Endodermal cell (in vitro differentiated cells): Measurements from ENCODE around the gene FAM13C. TPM values are rescaled to one million over a fixed set of nuclear protein-coding genes. Genes with fewer than 3 reads are reported as not detected.

Experiments
- DNase-seq: peaks from one replicate; pipeline ENCODE4 v3.0.0-alpha.2; 2017
- H3K27ac ChIP-seq: 2 replicates; pipeline ENCODE4 v1.5.1; 2013; ENCODE audit warnings: mild to moderate bottlenecking, low read depth, low read length, moderate library complexity
- H3K27me3 ChIP-seq: 2 replicates; pipeline ENCODE4 v1.6.1; 2013; ENCODE audit warnings: mild to moderate bottlenecking, low read length, moderate library complexity; ENCODE audit not compliant: insufficient read depth, control insufficient read depth, poor library complexity, severe bottlenecking
- H3K36me3 ChIP-seq: 2 replicates; pipeline ENCODE4 v1.7.0; 2013; ENCODE audit warnings: mild to moderate bottlenecking, low read length, moderate library complexity; ENCODE audit not compliant: control insufficient read depth, insufficient read depth
- H3K4me1 ChIP-seq: one replicate; pipeline ENCODE4 v1.7.0; 2013; ENCODE audit warnings: low read length; ENCODE audit not compliant: control insufficient read depth, insufficient read depth
- H3K4me3 ChIP-seq: 2 replicates; pipeline ENCODE4 v1.5.1; 2013; ENCODE audit warnings: mild to moderate bottlenecking, low read length, moderate library complexity
- H3K9ac ChIP-seq: 2 replicates; pipeline ENCODE4 v1.6.1; 2013; ENCODE audit warnings: mild to moderate bottlenecking, low read length, moderate library complexity; ENCODE audit not compliant: poor library complexity, severe bottlenecking; ENCODE audit errors: extremely low read depth
- H3K9me3 ChIP-seq: 2 replicates; pipeline ENCODE4 v1.6.1; 2013; ENCODE audit warnings: mild to moderate bottlenecking, low read length, moderate library complexity; ENCODE audit not compliant: control insufficient read depth
- H3K27ac Mint-ChIP-seq: 2 replicates; pipeline ENCODE4 v1.8.0; 2020; ENCODE audit warnings: mixed read lengths
- H3K27me3 Mint-ChIP-seq: 2 replicates; pipeline ENCODE4 v1.8.0; 2021; ENCODE audit warnings: mild to moderate bottlenecking, mixed read lengths; ENCODE audit not compliant: insufficient read depth
- H3K36me3 Mint-ChIP-seq: 2 replicates; pipeline ENCODE4 v1.8.0; 2020; ENCODE audit warnings: low read depth, mixed read lengths
- H3K4me1 Mint-ChIP-seq: 2 replicates; pipeline ENCODE4 v1.8.0; 2020; ENCODE audit warnings: mixed read lengths
- H3K4me3 Mint-ChIP-seq: 2 replicates; pipeline ENCODE4 v1.8.0; 2020; ENCODE audit warnings: mild to moderate bottlenecking, moderate library complexity, mixed read lengths
- H3K9me3 Mint-ChIP-seq: 2 replicates; pipeline ENCODE4 v1.8.0; 2020; ENCODE audit warnings: mild to moderate bottlenecking, mixed read lengths
- CTCF ChIP-seq: fragments of 200-600 bp; sonication (generic); conservative IDR thresholded peaks from 2 replicates; pipeline ENCODE4 v1.5.0; 2021; ENCODE audit warnings: antibody characterized with exemption, mild to moderate bottlenecking
- WGBS, 2 experiments: methylation state at CpG; one replicate each; pipeline versions ENCODE4 v1.1.5 to v1.1.7; 2013; ENCODE audit warnings: missing lambda C conversion rate in 2 of 2, mixed read lengths in 1 of 2; ENCODE audit not compliant: insufficient coverage in 1 of 2, insufficient read length in 1 of 2; 5-methylcytosine and 5-hydroxymethylcytosine counted together
- total RNA-seq, 2 donors: library from RNA; stranded (reverse); fragmentation: NEBNext Ultra II Directional in 1 of 2; extraction: Animal tissue kit (Norgen Biotek cat#: 25700) in 1 of 2; gene quantifications; 2 replicates in 1 of 2; 3 replicates in 1 of 2; pipeline ENCODE4 v1.2.1, GENCODE V29; 2021

The FAM13C gene
- total RNA-seq, 2 donors from 2014 or later: 2.5 to 3.7 TPM

DNA sequence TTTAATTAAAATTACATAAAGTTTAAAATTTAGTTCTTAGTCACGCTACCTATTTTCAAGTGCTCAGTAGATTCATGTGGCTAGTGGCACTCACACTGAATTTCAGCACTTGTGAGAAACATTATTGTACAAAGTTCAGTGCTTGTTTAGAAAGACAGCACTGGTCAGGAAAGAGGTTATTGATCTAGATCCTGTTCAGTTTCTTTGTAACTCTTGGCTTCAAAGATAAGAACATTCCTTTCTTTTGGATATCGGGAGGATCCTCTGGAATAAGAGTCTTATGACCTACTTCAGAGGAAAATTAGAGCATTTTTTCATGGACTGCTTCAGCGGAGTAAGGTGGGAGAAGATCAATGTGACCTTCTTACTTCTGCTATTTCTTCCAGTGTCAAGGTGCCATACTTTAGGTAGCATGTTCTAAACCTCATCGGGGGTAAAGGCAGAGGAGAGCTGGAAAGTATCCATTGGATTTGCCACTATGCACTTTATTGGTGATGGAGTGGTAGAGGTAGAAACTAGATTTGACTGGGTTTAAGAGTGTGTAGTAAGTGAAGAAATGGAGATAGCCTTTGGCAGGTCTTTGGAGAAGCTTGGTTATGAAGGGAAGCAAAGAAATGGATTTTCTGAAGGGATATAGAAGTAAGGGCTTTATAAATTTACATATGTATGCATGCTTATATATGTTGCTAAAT is 146.0 kb downstream of the FAM13C start:
- TF ChIP-seq CTCF: no peak
- H3K4me1 Mint-ChIP-seq: peaks cover under 1% of the 10 kb centered on the region
- Histone ChIP-seq H3K27me3 (no peaks in the 10 kb centered on the region), H3K4me3 (no peak overlapping the region), H3K9ac (no peak overlapping the region), H3K9me3 (no peaks in the 10 kb centered on the region), H3K4me1 (no peaks in the 10 kb centered on the region), H3K36me3 (no peaks in the 10 kb centered on the region), H3K27ac (no peak overlapping the region)
- no peaks in the 10 kb centered on the region for H3K27me3 Mint-ChIP-seq
- H3K36me3 Mint-ChIP-seq: no peaks in the 10 kb centered on the region
- 96% methylated on average over 3 of the region's 4 CpGs for WGBS, 2 experiments
- H3K4me3 Mint-ChIP-seq: no peak overlapping the region
- H3K9me3 Mint-ChIP-seq: no peaks in the 10 kb centered on the region
- DNase-seq: no peak
- H3K27ac Mint-ChIP-seq: no peak overlapping the region

GRCh38 chr10:59214160-59214559 is 148.2 kb downstream of the FAM13C start:
- DNase-seq: no peak
- no peaks in the 10 kb centered on the region for H3K4me1 ChIP-seq
- H3K27me3 ChIP-seq: no peaks in the 10 kb centered on the region
- Mint-ChIP-seq H3K27ac (no peak overlapping the region), H3K9me3 (peaks cover 8% of the 10 kb centered on the region), H3K4me3 (no peak overlapping the region), H3K27me3 (no peaks in the 10 kb centered on the region), H3K4me1 (no peaks in the 10 kb centered on the region), H3K36me3 (no peaks in the 10 kb centered on the region)
- no peak overlapping the region for H3K27ac ChIP-seq
- no peak overlapping the region for H3K4me3 ChIP-seq
- WGBS, 2 experiments: 90 to 100% methylated on average over 1 of the region's 1 CpG
- H3K36me3 ChIP-seq: no peaks in the 10 kb centered on the region
- TF ChIP-seq CTCF: no peak
- no peaks in the 10 kb centered on the region for H3K9me3 ChIP-seq
- H3K9ac ChIP-seq: no peak overlapping the region

- no peak overlapping the region for H3K27ac ChIP-seq
- WGBS, 2 experiments: 95 to 100% methylated on average over 1 to 2 of the region's 2 CpGs
- Mint-ChIP-seq H3K27me3 (no peaks in the 10 kb centered on the region), H3K9me3 (peaks cover 15% of the 10 kb centered on the region), H3K36me3 (no peaks in the 10 kb centered on the region), H3K27ac (no peak overlapping the region), H3K4me3 (no peak overlapping the region), H3K4me1 (no peaks in the 10 kb centered on the region)
- H3K4me1 ChIP-seq: no peaks in the 10 kb centered on the region
- no peak for DNase-seq
- H3K9me3 ChIP-seq: no peaks in the 10 kb centered on the region
- H3K4me3 ChIP-seq: no peak overlapping the region
- TF ChIP-seq CTCF: no peak
- no peaks in the 10 kb centered on the region for H3K27me3 ChIP-seq
- no peaks in the 10 kb centered on the region for H3K36me3 ChIP-seq
- no peak overlapping the region for H3K9ac ChIP-seq
These were observed 150.0 kb downstream of the FAM13C start for GRCh38 chr10:59212301-59212798.
